Fibroblast of lung (primary cell): ENCODE results near the gene IRAG1. TPM values are rescaled to one million over a fixed set of nuclear protein-coding genes. Genes with fewer than 3 reads are reported as not detected.

Experiments used
- DNase-seq, 2 donors: peaks; one replicate each; pipeline versions ENCODE4 v3.0.0 to v3.0.0-alpha.2; 2010; ENCODE audit warnings: low read depth in 2 of 2
- H2AFZ ChIP-seq: 2 replicates; pipeline ENCODE4 v1.5.1; 2012; ENCODE audit warnings: low read length, control low read depth, inconsistent platforms
- H3K27ac ChIP-seq: 2 replicates; pipeline ENCODE4 v1.5.1; 2011; ENCODE audit warnings: low read length, control low read depth; ENCODE audit not compliant: insufficient read depth
- H3K27me3 ChIP-seq: 2 replicates; pipeline ENCODE4 v1.5.1; 2011; ENCODE audit warnings: mild to moderate bottlenecking, low read length; ENCODE audit not compliant: control insufficient read depth, insufficient read depth
- H3K36me3 ChIP-seq: 2 replicates; pipeline ENCODE4 v1.5.1; 2011; ENCODE audit warnings: low read length; ENCODE audit not compliant: control insufficient read depth, insufficient read depth
- H3K4me1 ChIP-seq: 2 replicates; pipeline ENCODE4 v1.5.1; 2011; ENCODE audit warnings: low read length; ENCODE audit not compliant: control insufficient read depth, insufficient read depth; ENCODE audit errors: extremely low read depth
- H3K4me2 ChIP-seq: 2 replicates; pipeline ENCODE4 v1.5.1; 2011; ENCODE audit warnings: low read length, control low read depth; ENCODE audit not compliant: insufficient read depth; ENCODE audit errors: extremely low read depth
- H3K4me3 ChIP-seq, 4 experiments: fragments of 200-600 bp in 1 of 4; sonication (generic) in 1 of 4; replicated peaks in 1 of 4; 2 replicates each; pipeline ENCODE4 v1.5.1; 2011 to 2016; ENCODE audit warnings: low read length in 4 of 4, low read depth in 3 of 4, mild to moderate bottlenecking in 3 of 4, control low read depth in 2 of 4, inconsistent platforms in 1 of 4, mixed read lengths in 1 of 4; ENCODE audit not compliant: insufficient read depth in 1 of 4; ENCODE audit errors: control extremely low read depth in 1 of 4
- H3K79me2 ChIP-seq: 2 replicates; pipeline ENCODE4 v1.5.1; 2012; ENCODE audit warnings: mild to moderate bottlenecking, low read length, inconsistent platforms; ENCODE audit not compliant: control insufficient read depth, insufficient read depth
- H3K9ac ChIP-seq: 2 replicates; pipeline ENCODE4 v1.5.1; 2011; ENCODE audit warnings: mild to moderate bottlenecking, low read length, control low read depth; ENCODE audit not compliant: insufficient read depth
- H3K9me3 ChIP-seq: 2 replicates; pipeline ENCODE4 v1.5.1; 2012; ENCODE audit warnings: low read depth, low read length; ENCODE audit not compliant: control insufficient read depth, insufficient read depth
- H4K20me1 ChIP-seq: 2 replicates; pipeline ENCODE4 v1.5.1; 2011; ENCODE audit warnings: low read length; ENCODE audit not compliant: control insufficient read depth, insufficient read depth; ENCODE audit errors: extremely low read depth
- EZH2 ChIP-seq: IDR thresholded peaks from 2 replicates; pipeline ENCODE4 v1.5.1; 2012; ENCODE audit warnings: low read length, control low read depth, mild to moderate bottlenecking; ENCODE audit errors: missing control alignments
- polyA plus RNA-seq, 2 donors: library from polyadenylated mRNA; depleted of rRNA in 1 of 2; stranded (reverse) in 1 of 2; unstranded in 1 of 2; fragments of >200 nt; gene quantifications; 2 replicates each; pipeline ENCODE4 v1.2.1, GENCODE V29; 2011 to 2012; ENCODE audit warnings: missing spikeins in 1 of 2
- total RNA-seq: library from RNA; depleted of rRNA; stranded (reverse); fragments of >200 nt; gene quantifications from 2 replicates; pipeline ENCODE4 v1.2.1, GENCODE V29; 2014
- TF ChIP-seq, protein P1 (sequence below), 2 donors: IDR thresholded peaks in 1 of 2; conservative IDR thresholded peaks in 1 of 2; 1 replicate in 1 of 2; 2 replicates in 1 of 2; pipeline ENCODE4 v1.5.1; 2011 to 2012; ENCODE audit warnings: low read length in 2 of 2, control low read depth in 1 of 2, inconsistent platforms in 1 of 2, low read depth in 1 of 2, mild to moderate bottlenecking in 1 of 2

The IRAG1 gene
- total and polyA plus RNA-seq, 2 donors (not counting 1 experiment from before 2014, with no cell fraction given) = 55.5 to 90.0 TPM

DNA sequence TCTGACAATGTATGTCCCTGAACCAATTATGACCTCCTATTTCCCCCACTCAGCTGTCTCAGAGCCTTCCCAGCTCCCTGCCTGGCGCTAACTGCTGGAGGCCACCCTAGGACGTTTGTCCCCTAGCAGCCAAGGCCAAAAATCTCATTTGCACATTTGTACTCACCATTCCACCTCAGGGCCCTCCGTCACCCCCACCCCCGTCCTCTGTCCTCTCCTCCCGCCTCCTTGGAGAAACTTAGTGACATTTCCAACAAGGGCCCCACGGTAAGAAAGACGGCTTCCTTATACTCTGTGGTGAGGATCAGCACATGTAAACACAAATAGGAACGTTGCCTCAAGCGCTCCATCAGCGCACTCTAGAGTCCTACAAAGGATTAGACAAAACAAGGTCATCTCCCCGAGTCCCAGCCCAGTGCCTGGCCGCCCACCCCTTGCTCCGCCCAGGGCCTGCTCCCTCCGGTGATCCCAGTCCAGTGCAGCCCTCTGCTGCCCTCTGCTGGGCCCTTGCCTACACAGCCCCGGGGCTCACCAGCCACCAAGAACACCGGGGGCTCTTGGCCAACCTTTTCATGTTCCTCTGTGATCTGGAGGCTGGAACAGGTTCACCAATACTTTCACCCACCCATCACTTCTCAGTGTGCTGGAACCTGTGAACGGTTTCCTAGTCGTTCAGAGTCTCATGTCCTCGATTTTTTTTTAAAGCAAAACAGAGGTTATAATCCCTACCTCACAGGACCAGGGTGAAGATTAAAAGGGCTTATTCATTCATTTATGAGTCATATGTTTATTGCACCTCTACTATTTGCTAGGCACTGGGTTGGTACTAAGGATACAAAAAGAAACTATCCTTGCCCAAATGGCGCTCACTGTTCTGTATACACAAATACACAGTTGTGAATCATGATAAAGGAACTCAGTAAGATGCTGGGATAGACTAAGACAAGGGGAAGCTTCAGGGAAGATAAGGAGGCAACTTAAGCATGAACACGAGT is 42.2 kb upstream of the IRAG1 start:
- Histone ChIP-seq H3K9me3 (no peaks in the 10 kb centered on the region), H2AFZ (peak overlapping the region; percentile 28), H3K4me2 (peak overlapping the region; percentile 55), H3K4me1 (peaks cover 6% of the 10 kb centered on the region), H4K20me1 (no peaks in the 10 kb centered on the region), H3K36me3 (no peaks in the 10 kb centered on the region), H3K27me3 (no peaks in the 10 kb centered on the region), H3K79me2 (no peaks in the 10 kb centered on the region), H3K9ac (peak overlapping the region; percentile 14), H3K27ac (peak overlapping the region; percentile 38), H3K4me3 (peak overlapping the region; percentile 5 to 46 (median 30))
- TF ChIP-seq, protein P1, sequence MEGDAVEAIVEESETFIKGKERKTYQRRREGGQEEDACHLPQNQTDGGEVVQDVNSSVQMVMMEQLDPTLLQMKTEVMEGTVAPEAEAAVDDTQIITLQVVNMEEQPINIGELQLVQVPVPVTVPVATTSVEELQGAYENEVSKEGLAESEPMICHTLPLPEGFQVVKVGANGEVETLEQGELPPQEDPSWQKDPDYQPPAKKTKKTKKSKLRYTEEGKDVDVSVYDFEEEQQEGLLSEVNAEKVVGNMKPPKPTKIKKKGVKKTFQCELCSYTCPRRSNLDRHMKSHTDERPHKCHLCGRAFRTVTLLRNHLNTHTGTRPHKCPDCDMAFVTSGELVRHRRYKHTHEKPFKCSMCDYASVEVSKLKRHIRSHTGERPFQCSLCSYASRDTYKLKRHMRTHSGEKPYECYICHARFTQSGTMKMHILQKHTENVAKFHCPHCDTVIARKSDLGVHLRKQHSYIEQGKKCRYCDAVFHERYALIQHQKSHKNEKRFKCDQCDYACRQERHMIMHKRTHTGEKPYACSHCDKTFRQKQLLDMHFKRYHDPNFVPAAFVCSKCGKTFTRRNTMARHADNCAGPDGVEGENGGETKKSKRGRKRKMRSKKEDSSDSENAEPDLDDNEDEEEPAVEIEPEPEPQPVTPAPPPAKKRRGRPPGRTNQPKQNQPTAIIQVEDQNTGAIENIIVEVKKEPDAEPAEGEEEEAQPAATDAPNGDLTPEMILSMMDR (conservative IDR thresholded peaks at IDR 0.05 in 1 of 2, IDR thresholded peaks at IDR 0.05 in 1 of 2; ENCODE audit: low read depth in 1 of 2, low read length in 2 of 2) = peak; percentile 87 to 96
- TF ChIP-seq EZH2 = no peak
- peak; percentile 88 to 97 for DNase-seq

DNA sequence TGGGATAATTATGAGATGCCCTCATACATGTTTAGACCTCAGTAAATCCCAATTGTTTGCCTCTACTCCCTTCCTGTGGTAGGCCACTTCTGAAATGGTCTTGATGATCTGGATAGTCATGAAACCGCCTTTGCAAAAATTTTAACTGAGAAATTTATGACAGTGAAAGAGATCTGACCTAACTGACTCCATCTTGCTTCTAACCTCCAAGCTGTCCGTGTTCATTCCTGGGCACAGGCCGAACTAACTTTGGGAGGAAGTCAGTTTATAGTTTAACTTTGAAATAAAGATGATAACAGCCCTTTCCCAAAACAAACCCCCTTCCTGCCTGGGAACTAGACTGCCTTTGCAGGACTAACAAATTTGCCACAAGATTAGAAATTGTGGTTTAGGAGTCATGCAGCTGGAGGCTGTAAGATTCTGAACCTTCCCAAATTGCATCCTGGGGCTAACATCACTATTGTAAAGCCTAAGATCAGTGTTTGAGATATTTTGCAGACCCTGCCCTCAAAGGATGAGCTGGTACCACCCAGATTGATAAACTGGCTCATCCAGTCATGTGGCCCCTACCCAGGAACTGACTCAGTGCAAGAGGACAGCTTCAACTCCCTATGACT is 37.6 kb upstream of the IRAG1 start:
- H3K36me3 ChIP-seq = no peaks in the 10 kb centered on the region
- no peak overlapping the region for H2AFZ ChIP-seq
- no peaks in the 10 kb centered on the region for H3K27me3 ChIP-seq
- H3K27ac ChIP-seq = no peak overlapping the region
- H3K79me2 ChIP-seq = no peaks in the 10 kb centered on the region
- H4K20me1 ChIP-seq = no peaks in the 10 kb centered on the region
- no peak overlapping the region for H3K4me2 ChIP-seq
- H3K9me3 ChIP-seq = no peaks in the 10 kb centered on the region
- no peak overlapping the region for H3K9ac ChIP-seq
- peaks cover 10% of the 10 kb centered on the region for H3K4me1 ChIP-seq
- DNase-seq = peak in 1 of 2 donors; percentile 45
- no peak for TF ChIP-seq EZH2
- TF ChIP-seq, protein P1 (conservative IDR thresholded peaks at IDR 0.05 in 1 of 2, IDR thresholded peaks at IDR 0.05 in 1 of 2; ENCODE audit: low read depth in 1 of 2, low read length in 2 of 2) = no peak
- no peak overlapping the region for H3K4me3 ChIP-seq

- DNase-seq = no peak
- no peak overlapping the region for H3K4me2 ChIP-seq
- H3K27me3 ChIP-seq = no peaks in the 10 kb centered on the region
- H3K4me1 ChIP-seq = peaks cover 8% of the 10 kb centered on the region
- H3K79me2 ChIP-seq = no peaks in the 10 kb centered on the region
- H3K27ac ChIP-seq = no peak overlapping the region
- H3K9me3 ChIP-seq = no peaks in the 10 kb centered on the region
- H3K36me3 ChIP-seq = no peaks in the 10 kb centered on the region
- H3K9ac ChIP-seq = no peak overlapping the region
- H4K20me1 ChIP-seq = no peaks in the 10 kb centered on the region
- no peak overlapping the region for H3K4me3 ChIP-seq
- no peak overlapping the region for H2AFZ ChIP-seq
- TF ChIP-seq, protein P1 (conservative IDR thresholded peaks at IDR 0.05 in 1 of 2, IDR thresholded peaks at IDR 0.05 in 1 of 2; ENCODE audit: low read depth in 1 of 2, low read length in 2 of 2) = no peak
- TF ChIP-seq EZH2 = no peak
Measured at GRCh38 chr11:10730151-10730550, 36.6 kb upstream of the IRAG1 start.
